CD4-positive, alpha-beta T cell treated with Interleukin-4 for 1 hour (primary cell): ENCODE measurements around the gene CDC45.

Source experiments
- DNase-seq, 2 donors: peaks; one replicate each; pipeline ENCODE4 v3.0.0-alpha.2; 2020 to 2022

The CDC45 gene

GRCh38 chr22:19498154-19498865 lies 18.6 kb downstream of the CDC45 start:
- no peak for DNase-seq

GRCh38 chr22:19498866-19499190 lies 19.1 kb downstream of the CDC45 start:
- no peak for DNase-seq

GRCh38 chr22:19499236-19499879 lies 19.6 kb downstream of the CDC45 start:
- DNase-seq, result no peak

GRCh38 chr22:19499880-19500242 lies 20.1 kb downstream of the CDC45 start:
- no peak for DNase-seq

- DNase-seq, result no peak
Measured at GRCh38 chr22:19501897-19502447, 22.3 kb downstream of the CDC45 start.

- no peak for DNase-seq
Measured at GRCh38 chr22:19503367-19503766, 23.6 kb downstream of the CDC45 start.

GRCh38 chr22:19503869-19504268 lies 24.1 kb downstream of the CDC45 start:
- no peak for DNase-seq

- no peak for DNase-seq
Measured at GRCh38 chr22:19504900-19505734, 25.4 kb downstream of the CDC45 start.

GRCh38 chr22:19505735-19506126 lies 26.0 kb downstream of the CDC45 start:
- DNase-seq, result no peak

GRCh38 chr22:19506212-19506611 lies 26.5 kb downstream of the CDC45 start:
- no peak for DNase-seq

GRCh38 chr22:19507534-19507861 lies 27.8 kb downstream of the CDC45 start:
- no peak for DNase-seq

- DNase-seq, result no peak
Measured at GRCh38 chr22:19508024-19508776, 28.5 kb downstream of the CDC45 start.

GRCh38 chr22:19509191-19509590 lies 29.5 kb downstream of the CDC45 start:
- DNase-seq, result no peak

- no peak for DNase-seq
Measured at GRCh38 chr22:19509923-19510322, 30.2 kb downstream of the CDC45 start.

GRCh38 chr22:19510919-19511341 lies 31.2 kb downstream of the CDC45 start:
- no peak for DNase-seq

- DNase-seq, result no peak
Measured at GRCh38 chr22:19513823-19514222, 34.1 kb downstream of the CDC45 start.

- no peak for DNase-seq
Measured at GRCh38 chr22:19514831-19515565, 35.3 kb downstream of the CDC45 start.

GRCh38 chr22:19515654-19516377 lies 36.1 kb downstream of the CDC45 start:
- DNase-seq, result no peak

- no peak for DNase-seq
Measured at GRCh38 chr22:19516378-19517170, 36.9 kb downstream of the CDC45 start.

- no peak for DNase-seq
Measured at GRCh38 chr22:19517171-19517500, 37.4 kb downstream of the CDC45 start.
